Esophagus muscularis mucosa (tissue), 4 donors: ENCODE data around the gene CCAR1. TPM values are rescaled to one million over a fixed set of nuclear protein-coding genes. Genes with fewer than 3 reads are reported as not detected.

Experiments
- DNase-seq: peaks from one replicate; pipeline ENCODE4 v3.0.0-alpha.2; 2017; ENCODE audit errors: extremely low spot score
- H3K27ac ChIP-seq, 4 donors: fragments of 200-600 bp; sonication (generic); replicated peaks in 1 of 4; 1 replicate in 3 of 4; 2 replicates in 1 of 4; pipeline ENCODE4 v1.5.1; 2016 to 2019; ENCODE audit warnings: mild to moderate bottlenecking in 1 of 4
- H3K27me3 ChIP-seq, 4 donors: fragments of 200-600 bp; sonication (generic); one replicate each; pipeline versions ENCODE4 v1.5.1 to v1.6.0; 2016 to 2019
- H3K36me3 ChIP-seq, 4 donors: fragments of 200-600 bp; sonication (generic); one replicate each; pipeline ENCODE4 v1.5.1; 2016 to 2019
- H3K4me1 ChIP-seq, 4 donors: fragments of 200-600 bp; sonication (generic); one replicate each; pipeline ENCODE4 v1.5.1; 2016 to 2019
- H3K4me3 ChIP-seq, 4 donors: fragments of 200-600 bp; sonication (generic); 1 replicate in 2 of 4; 2 replicates in 2 of 4; pipeline ENCODE4 v1.5.1; 2016 to 2019; ENCODE audit warnings: mild to moderate bottlenecking in 4 of 4, moderate library complexity in 1 of 4
- H3K9me3 ChIP-seq, 4 donors: fragments of 200-600 bp; sonication (generic); 1 replicate in 3 of 4; 2 replicates in 1 of 4; pipeline ENCODE4 v1.5.1; 2016 to 2019
- CTCF ChIP-seq, 3 experiments: fragments of 200-600 bp in 2 of 3; fragments of 450-650 bp in 1 of 3; sonication (generic) in 2 of 3; IDR thresholded peaks; one replicate each; pipeline ENCODE4 v1.5.1; 2017 to 2019; ENCODE audit warnings: antibody characterized with exemption in 3 of 3, mild to moderate bottlenecking in 2 of 3, moderate library complexity in 1 of 3
- EP300 ChIP-seq: sonication (generic); formaldehyde crosslinking; IDR thresholded peaks from one replicate; pipeline ENCODE4 v1.6.1; 2017; ENCODE audit warnings: antibody characterized with exemption
- POLR2A ChIP-seq: fragments of 450-650 bp; IDR thresholded peaks from one replicate; pipeline ENCODE4 v1.6.1; 2017; ENCODE audit warnings: antibody characterized with exemption, moderate library complexity, mild to moderate bottlenecking, low read depth
- POLR2AphosphoS5 ChIP-seq, 2 donors: sonication (generic); formaldehyde crosslinking; IDR thresholded peaks; one replicate each; pipeline ENCODE4 v1.6.1; 2017; ENCODE audit warnings: antibody characterized with exemption in 2 of 2
- WGBS: methylation state at CpG from one replicate; pipeline ENCODE4 v1.1.5; 2018; 5-methylcytosine and 5-hydroxymethylcytosine counted together
- intact Hi-C: fragments of 100-400 bp; cut with DNase I; formaldehyde crosslinking; loops from one replicate; pipeline ENCODE4 v1.15.1; 2023
- total RNA-seq, 4 donors: library from RNA; depleted of rRNA; stranded (reverse); fragments of >200 nt; gene quantifications; one replicate each; pipeline versions ENCODE4 v1.1.0 to v1.2.1, GENCODE V29; 2016

Gene CCAR1
- total RNA-seq, 4 donors from 2014 or later = 28.5 to 44.4 (median 35.5) TPM

- Histone ChIP-seq H3K4me3 (no peak overlapping the region), H3K27me3 (no peaks in the 10 kb centered on the region), H3K9me3 (no peaks in the 10 kb centered on the region), H3K36me3 (peaks cover 59 to 99% (median 97%) of the 10 kb centered on the region in 4 donors), H3K4me1 (peaks cover 0 to 4% (median 0%) of the 10 kb centered on the region in 4 donors), H3K27ac (no peak overlapping the region)
- intact Hi-C loops = no loop called here
- DNase-seq = no peak
- TF ChIP-seq POLR2A = no peak
- WGBS = 72% methylated on average over 6 of the region's 6 CpGs
Measured at GRCh38 chr10:68742397-68742796, 21.4 kb downstream of the CCAR1 start.

GRCh38 chr10:68752711-68753350 is 31.8 kb downstream of the CCAR1 start:
- Histone ChIP-seq H3K9me3 (no peaks in the 10 kb centered on the region), H3K4me3 (no peak overlapping the region), H3K27me3 (no peaks in the 10 kb centered on the region), H3K36me3 (peaks cover 96 to 100% (median 99%) of the 10 kb centered on the region in 4 donors), H3K4me1 (no peaks in the 10 kb centered on the region), H3K27ac (no peak overlapping the region)
- no peak for DNase-seq
- intact Hi-C loops = loop anchor here (5.0 kb wide), 1 partner anchor 34 kb away; no protein-coding TSS in a partner anchor
- TF ChIP-seq POLR2A (no peak), EP300 (no peak)
- 81% methylated on average over 2 of the region's 2 CpGs for WGBS

GRCh38 chr10:68756246-68756645 is 35.2 kb downstream of the CCAR1 start:
- 88% methylated on average over 12 of the region's 12 CpGs for WGBS
- intact Hi-C loops = no loop called here

DNA sequence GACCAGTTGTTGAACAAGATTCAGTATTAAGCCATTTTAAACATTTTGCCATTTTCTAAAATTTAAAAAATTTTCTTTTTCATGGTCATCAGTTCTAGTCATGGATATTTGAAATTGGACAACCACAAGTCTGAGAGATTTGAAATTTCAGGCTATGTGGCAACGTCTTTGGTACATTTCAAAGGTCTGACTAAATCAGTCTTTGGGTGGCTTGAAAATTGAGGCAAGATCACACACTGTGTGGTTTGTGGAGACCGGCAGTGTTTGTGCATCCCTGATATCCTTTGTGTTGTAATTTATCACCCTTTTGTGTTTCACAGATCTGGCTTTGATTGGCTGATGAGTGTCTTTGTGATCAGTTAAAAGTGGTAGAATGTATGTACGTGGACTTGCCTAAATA is 35.7 kb downstream of the CCAR1 start:
- intact Hi-C loops = no loop called here
- H3K4me1 ChIP-seq = no peaks in the 10 kb centered on the region
- peaks cover 96 to 100% (median 98%) of the 10 kb centered on the region in 4 donors for H3K36me3 ChIP-seq
- no peaks in the 10 kb centered on the region for H3K9me3 ChIP-seq
- no peaks in the 10 kb centered on the region for H3K27me3 ChIP-seq
- H3K4me3 ChIP-seq = no peak overlapping the region
- DNase-seq = no peak
- no peak for TF ChIP-seq POLR2AphosphoS5 (IDR thresholded peaks at IDR 0.05)
- TF ChIP-seq EP300 = no peak
- no peak for TF ChIP-seq POLR2A
- no peak for TF ChIP-seq CTCF (IDR thresholded peaks at IDR 0.05)
- H3K27ac ChIP-seq = no peak overlapping the region
- 74% methylated on average over 3 of the region's 3 CpGs for WGBS

More at GRCh38 chr10:68756246-68756645, 35.2 kb downstream of the CCAR1 start:
- H3K4me1 ChIP-seq = no peaks in the 10 kb centered on the region
- DNase-seq = no peak
- H3K27me3 ChIP-seq = no peaks in the 10 kb centered on the region
- no peak overlapping the region for H3K27ac ChIP-seq
- peaks cover 95 to 100% (median 98%) of the 10 kb centered on the region in 4 donors for H3K36me3 ChIP-seq
- no peak overlapping the region for H3K4me3 ChIP-seq
- no peaks in the 10 kb centered on the region for H3K9me3 ChIP-seq
- TF ChIP-seq POLR2A (no peak), POLR2AphosphoS5 (IDR thresholded peaks at IDR 0.05) (no peak), CTCF (IDR thresholded peaks at IDR 0.05) (no peak), EP300 (no peak)

DNA sequence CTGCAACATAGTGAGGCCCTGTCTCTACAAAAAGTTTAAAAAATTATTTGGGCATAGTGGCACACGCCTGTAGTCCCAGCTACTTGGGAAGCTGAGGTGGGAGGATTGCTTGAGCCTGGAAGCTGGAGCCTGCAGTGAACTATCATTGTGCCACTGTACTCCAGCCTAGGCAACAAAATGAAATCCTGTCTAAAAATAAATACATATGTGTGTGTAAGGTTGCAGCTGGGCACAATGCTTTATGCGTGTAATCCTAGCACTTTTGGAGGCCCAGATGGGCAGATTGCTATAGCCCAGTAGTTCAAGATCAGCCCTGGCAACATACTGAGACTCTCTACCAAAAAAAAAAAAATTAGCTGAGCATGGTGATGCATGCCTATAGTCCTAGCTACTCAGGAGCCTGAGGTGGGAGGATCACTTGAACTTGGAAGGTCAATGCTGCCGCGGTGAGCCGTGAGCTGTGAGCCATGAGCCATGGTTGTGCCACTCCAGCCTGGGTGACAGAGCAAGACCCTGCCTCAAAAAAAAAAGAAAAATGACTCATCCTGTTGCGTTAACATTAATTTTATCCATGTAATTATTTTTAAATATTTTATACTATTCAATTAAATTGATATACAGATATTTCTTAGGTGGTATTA is 38.3 kb downstream of the CCAR1 start:
- H3K36me3 ChIP-seq = peaks cover 77 to 100% (median 98%) of the 10 kb centered on the region in 4 donors
- WGBS = 96% methylated on average over 6 of the region's 6 CpGs
- H3K9me3 ChIP-seq = no peaks in the 10 kb centered on the region
- H3K4me1 ChIP-seq = no peaks in the 10 kb centered on the region
- H3K27ac ChIP-seq = no peak overlapping the region
- no peaks in the 10 kb centered on the region for H3K27me3 ChIP-seq
- TF ChIP-seq POLR2A (no peak), POLR2AphosphoS5 (IDR thresholded peaks at IDR 0.05) (no peak), EP300 (no peak), CTCF (IDR thresholded peaks at IDR 0.05) (no peak)
- intact Hi-C loops = no loop called here
- no peak for DNase-seq
- no peak overlapping the region for H3K4me3 ChIP-seq
